SK-N-SH (cell line): ENCODE data around the gene RFLNA. TPM values are rescaled to one million over a fixed set of nuclear protein-coding genes. Genes with fewer than 3 reads are reported as not detected.

Experiments used
- CTCF ChIA-PET: fragments of 300-600, 350-600 bp; formaldehyde crosslinking; extraction: SDS; loops from one replicate; lab custom pipeline; 2021; lab: Yijun Ruan, JAX
- POLR2A ChIA-PET: fragments of 350-600 bp; sonication (Branson Sonifier 250); formaldehyde crosslinking; extraction: SDS; loops from one replicate; lab custom pipeline; 2020; ENCODE audit warnings: antibody characterized with exemption, inconsistent platforms; lab: Yijun Ruan, JAX
- DNase-seq: peaks from one replicate; pipeline ENCODE4 v3.0.0; 2012
- H2AFZ ChIP-seq: fragments of 200-600 bp; sonication (generic); 2 replicates; pipeline ENCODE4 v1.8.1; 2016; ENCODE audit warnings: antibody characterized with exemption, mild to moderate bottlenecking, low read depth
- H3F3A ChIP-seq: fragments of 200-600 bp; sonication (generic); replicated peaks from 2 replicates; pipeline ENCODE3; 2016; ENCODE audit warnings: antibody characterized with exemption, mild to moderate bottlenecking; ENCODE audit not compliant: insufficient read depth
- H3K27ac ChIP-seq, 2 experiments: fragments of 200-500 bp in 1 of 2; fragments of 200-600 bp in 1 of 2; sonication (Bioruptor generic) in 1 of 2; sonication (generic), shearing (Covaris generic) in 1 of 2; 2 replicates each; pipeline versions ENCODE4 v1.5.1 to v1.6.1; 2014 to 2016; ENCODE audit warnings: low read depth in 2 of 2, inconsistent platforms in 1 of 2, low read length in 1 of 2, mild to moderate bottlenecking in 1 of 2, mixed read lengths in 1 of 2
- H3K27me3 ChIP-seq: fragments of 200-600 bp; sonication (generic), shearing (Covaris generic); 2 replicates; pipeline ENCODE4 v1.6.1; 2016; ENCODE audit warnings: mixed run types; ENCODE audit not compliant: insufficient read depth
- H3K36me3 ChIP-seq, 2 experiments: fragments of 200-500 bp in 1 of 2; fragments of 200-600 bp in 1 of 2; sonication (Bioruptor generic) in 1 of 2; sonication (generic) in 1 of 2; replicated peaks in 1 of 2; 2 replicates each; pipeline versions ENCODE3 to v1.5.1; 2014 to 2016; ENCODE audit warnings: low read length in 1 of 2, mild to moderate bottlenecking in 1 of 2; ENCODE audit not compliant: insufficient read depth in 2 of 2, control insufficient read depth in 1 of 2
- H3K4me1 ChIP-seq, 2 experiments: fragments of 200-500 bp in 1 of 2; fragments of 200-600 bp in 1 of 2; sonication (Bioruptor generic) in 1 of 2; sonication (generic), shearing (Covaris generic) in 1 of 2; 2 replicates each; pipeline versions ENCODE4 v1.5.1 to v1.6.1; 2014 to 2016; ENCODE audit warnings: low read depth in 1 of 2, low read length in 1 of 2, mixed run types in 1 of 2; ENCODE audit not compliant: insufficient read depth in 2 of 2, control insufficient read depth in 1 of 2
- H3K4me2 ChIP-seq: fragments of 200-600 bp; sonication (generic), shearing (Covaris generic); 2 replicates; pipeline ENCODE4 v1.6.1; 2017; ENCODE audit warnings: mixed run types
- H3K4me3 ChIP-seq, 2 experiments: fragments of 200-500 bp in 1 of 2; fragments of 200-600 bp in 1 of 2; sonication (Bioruptor generic) in 1 of 2; sonication (generic), shearing (Covaris generic) in 1 of 2; 2 replicates each; pipeline versions ENCODE4 v1.5.1 to v1.8.1; 2014 to 2016; ENCODE audit warnings: low read depth in 2 of 2, inconsistent platforms in 1 of 2, low read length in 1 of 2, mild to moderate bottlenecking in 1 of 2, mixed read lengths in 1 of 2, moderate library complexity in 1 of 2
- H3K79me2 ChIP-seq: fragments of 200-600 bp; sonication (generic); 2 replicates; pipeline ENCODE4 v1.8.1; 2017; ENCODE audit warnings: mild to moderate bottlenecking; ENCODE audit not compliant: insufficient read depth
- H3K9ac ChIP-seq: fragments of 200-600 bp; sonication (generic); 2 replicates; pipeline ENCODE4 v1.6.1; 2017; ENCODE audit warnings: mixed run types
- H3K9me2 ChIP-seq: fragments of 200-600 bp; sonication (generic); 2 replicates; pipeline ENCODE4 v1.6.1; 2017; ENCODE audit warnings: mixed run types
- H3K9me3 ChIP-seq: fragments of 200-600 bp; sonication (generic); 2 replicates; pipeline ENCODE4 v1.6.1; 2017; ENCODE audit warnings: mixed run types, mild to moderate bottlenecking, moderate library complexity
- H4K20me1 ChIP-seq: fragments of 200-600 bp; sonication (generic); 2 replicates; pipeline ENCODE4 v1.6.1; 2017; ENCODE audit warnings: mild to moderate bottlenecking, mixed run types; ENCODE audit not compliant: insufficient read depth
- ELF1 ChIP-seq: IDR thresholded peaks from 2 replicates; pipeline ENCODE4 v1.4.0; 2012
- EP300 ChIP-seq, 2 experiments: IDR thresholded peaks; 2 replicates each; pipeline versions ENCODE4 v1.4.0 to v1.6.1; 2012; ENCODE audit warnings: borderline replicate concordance in 1 of 2, low read depth in 1 of 2, low read length in 1 of 2
- FOSL2 ChIP-seq: IDR thresholded peaks from 2 replicates; pipeline ENCODE4 v1.4.0; 2012; ENCODE audit warnings: low read depth, mild to moderate bottlenecking, moderate library complexity, borderline replicate concordance
- FOXJ3 ChIP-seq: sonication (generic); formaldehyde crosslinking; IDR thresholded peaks from 2 replicates; pipeline ENCODE4 v1.5.1; 2020; ENCODE audit warnings: mild to moderate bottlenecking, missing genetic modification reagents
- FOXM1 ChIP-seq: IDR thresholded peaks from 2 replicates; pipeline ENCODE4 v1.4.0; 2012; ENCODE audit warnings: low read depth, mild to moderate bottlenecking
- GABPA ChIP-seq: IDR thresholded peaks from 2 replicates; pipeline ENCODE4 v1.4.0; 2012; ENCODE audit warnings: low read depth, mild to moderate bottlenecking
- GATA2 ChIP-seq: sonication (generic); formaldehyde crosslinking; IDR thresholded peaks from 2 replicates; pipeline ENCODE4 v1.5.0; 2020; ENCODE audit warnings: mild to moderate bottlenecking, missing genetic modification reagents
- JUND ChIP-seq: IDR thresholded peaks from 2 replicates; pipeline ENCODE4 v1.4.0; 2012
- MEF2A ChIP-seq: IDR thresholded peaks from 2 replicates; pipeline ENCODE4 v1.4.0; 2012; ENCODE audit warnings: low read depth, borderline replicate concordance
- NFIC ChIP-seq: IDR thresholded peaks from 2 replicates; pipeline ENCODE4 v1.4.0; 2012; ENCODE audit warnings: borderline replicate concordance
- POLR2AphosphoS5 ChIP-seq: IDR thresholded peaks from 2 replicates; pipeline ENCODE4 v1.6.1; 2012; ENCODE audit warnings: low read depth, low read length
- RAD21 ChIP-seq: IDR thresholded peaks from 2 replicates; pipeline ENCODE4 v1.6.1; 2012; ENCODE audit warnings: mild to moderate bottlenecking, low read length
- RCOR1 ChIP-seq: fragments of 150-350 bp; IDR thresholded peaks from 2 replicates; pipeline ENCODE4 v1.6.1; 2017; ENCODE audit warnings: antibody characterized with exemption, low read length
- RFX5 ChIP-seq: IDR thresholded peaks from 2 replicates; pipeline ENCODE4 v1.6.1; 2012; ENCODE audit warnings: mild to moderate bottlenecking, improper control_type of control experiment, low read length
- RXRA ChIP-seq: IDR thresholded peaks from 2 replicates; pipeline ENCODE4 v1.4.0; 2012; ENCODE audit warnings: low read depth, mild to moderate bottlenecking, borderline replicate concordance
- SIN3A ChIP-seq: IDR thresholded peaks from 2 replicates; pipeline ENCODE4 v1.6.1; 2012; ENCODE audit warnings: low read depth, mild to moderate bottlenecking, low read length, moderate library complexity, borderline replicate concordance
- SMC3 ChIP-seq: IDR thresholded peaks from 2 replicates; pipeline ENCODE4 v1.6.1; 2012; ENCODE audit warnings: low read depth, low read length, improper control_type of control experiment
- TCF12 ChIP-seq: IDR thresholded peaks from 2 replicates; pipeline ENCODE4 v1.4.0; 2012
- TEAD4 ChIP-seq: IDR thresholded peaks from 2 replicates; pipeline ENCODE4 v1.4.0; 2012; ENCODE audit warnings: mild to moderate bottlenecking, borderline replicate concordance; ENCODE audit not compliant: insufficient read depth
- YY1 ChIP-seq: IDR thresholded peaks from 2 replicates; pipeline ENCODE4 v1.4.0; 2012; ENCODE audit warnings: low read depth, mild to moderate bottlenecking
- WGBS: methylation state at CpG from one replicate; pipeline ENCODE4 v1.1.6; 2017; ENCODE audit warnings: low lambda C conversion rate; 5-methylcytosine and 5-hydroxymethylcytosine counted together
- polyA plus RNA-seq, 3 experiments: library from polyadenylated mRNA; depleted of rRNA; stranded (reverse); fragments of >200 nt; gene quantifications; 2 replicates each; pipeline ENCODE4 v1.2.3, GENCODE V29; 2012
- TF ChIP-seq, protein P1 (sequence below): fragments of 150-350 bp; IDR thresholded peaks from 2 replicates; pipeline ENCODE4 v1.6.1; 2017; ENCODE audit warnings: antibody characterized with exemption, low read length, low read depth, borderline replicate concordance
- TF ChIP-seq, protein P2 (sequence below): IDR thresholded peaks from 2 replicates; pipeline ENCODE4 v1.4.0; 2012; ENCODE audit warnings: low read depth
- TF ChIP-seq, protein P3 (sequence below): IDR thresholded peaks from 2 replicates; pipeline ENCODE4 v1.4.0; 2012; ENCODE audit warnings: low read depth, borderline replicate concordance
- TF ChIP-seq, protein P4 (sequence below): fragments of 150-350 bp; IDR thresholded peaks from 2 replicates; pipeline ENCODE4 v1.6.1; 2016; ENCODE audit warnings: mild to moderate bottlenecking, low read depth, low read length

Gene RFLNA
- polyA plus RNA-seq, 1 of the 3 experiments (the other 2 are of a cell fraction): 0.10 TPM

DNA sequence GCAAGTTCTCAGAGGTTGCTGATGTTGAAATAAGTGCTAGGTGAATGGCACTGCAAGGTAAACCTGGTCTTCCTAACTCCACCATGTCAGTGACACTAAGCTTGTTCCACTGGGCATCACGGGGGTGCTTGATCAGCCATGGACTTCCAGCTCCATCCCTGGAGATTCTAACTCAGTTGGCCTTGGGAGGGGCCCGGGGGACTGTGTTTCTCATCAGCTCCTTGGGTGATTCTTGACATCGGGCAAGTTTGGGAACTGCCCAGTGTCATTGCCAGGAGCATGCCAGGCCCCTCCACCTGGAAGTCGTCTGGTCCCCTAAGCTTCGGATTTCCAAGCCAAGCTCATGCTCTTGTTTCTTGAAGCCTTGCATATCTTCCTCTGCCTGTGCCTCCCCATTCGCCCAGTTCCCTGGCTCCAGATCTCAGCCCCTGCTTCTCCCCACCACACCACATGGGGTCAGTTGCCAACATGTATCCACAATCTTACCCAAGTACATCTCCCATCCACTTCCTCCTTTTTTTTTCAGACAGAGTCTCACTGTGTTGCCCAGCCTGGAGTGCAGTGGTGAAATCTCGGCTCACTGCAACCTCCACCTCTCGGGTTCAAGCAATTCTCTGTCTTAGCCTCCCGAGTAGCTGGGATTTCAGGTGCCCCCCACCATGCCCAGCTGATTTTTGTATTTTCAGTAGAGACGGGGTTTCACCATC lies 30.7 kb upstream of the RFLNA start:
- Histone ChIP-seq H3K9me2 (no peaks in the 10 kb centered on the region), H3K36me3 (no peaks in the 10 kb centered on the region), H3F3A (no peaks in the 10 kb centered on the region), H3K4me1 (peaks cover 0 to 2% of the 10 kb centered on the region in 2 experiments; a peak in 1 of 4 replicates), H3K4me2 (no peak overlapping the region), H3K9ac (no peak overlapping the region), H3K79me2 (no peaks in the 10 kb centered on the region), H3K27me3 (peaks cover 7% of the 10 kb centered on the region; the same call in 1 of the 2 replicates), H3K4me3 (no peak overlapping the region), H3K27ac (no peak overlapping the region), H4K20me1 (no peaks in the 10 kb centered on the region), H3K9me3 (no peaks in the 10 kb centered on the region), H2AFZ (no peak overlapping the region)
- DNase-seq: no peak
- CTCF ChIA-PET: interaction anchor here (1.0 kb wide), 1 partner anchor 14 kb away, joined by 3 read pairs; no protein-coding TSS in a partner anchor
- TF ChIP-seq TCF12 (no peak), RAD21 (no peak), SIN3A (no peak), FOXM1 (no peak), YY1 (no peak), RXRA (no peak), SMC3 (no peak), NFIC (no peak), MEF2A (no peak), POLR2AphosphoS5 (no peak), TEAD4 (no peak), GATA2 (CRISPR knock-in tag) (no peak), GABPA (no peak)
- TF ChIP-seq, protein P1, sequence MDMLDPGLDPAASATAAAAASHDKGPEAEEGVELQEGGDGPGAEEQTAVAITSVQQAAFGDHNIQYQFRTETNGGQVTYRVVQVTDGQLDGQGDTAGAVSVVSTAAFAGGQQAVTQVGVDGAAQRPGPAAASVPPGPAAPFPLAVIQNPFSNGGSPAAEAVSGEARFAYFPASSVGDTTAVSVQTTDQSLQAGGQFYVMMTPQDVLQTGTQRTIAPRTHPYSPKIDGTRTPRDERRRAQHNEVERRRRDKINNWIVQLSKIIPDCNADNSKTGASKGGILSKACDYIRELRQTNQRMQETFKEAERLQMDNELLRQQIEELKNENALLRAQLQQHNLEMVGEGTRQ: no peak
- TF ChIP-seq, protein P2, sequence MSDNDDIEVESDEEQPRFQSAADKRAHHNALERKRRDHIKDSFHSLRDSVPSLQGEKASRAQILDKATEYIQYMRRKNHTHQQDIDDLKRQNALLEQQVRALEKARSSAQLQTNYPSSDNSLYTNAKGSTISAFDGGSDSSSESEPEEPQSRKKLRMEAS: no peak
- TF ChIP-seq, protein P3, sequence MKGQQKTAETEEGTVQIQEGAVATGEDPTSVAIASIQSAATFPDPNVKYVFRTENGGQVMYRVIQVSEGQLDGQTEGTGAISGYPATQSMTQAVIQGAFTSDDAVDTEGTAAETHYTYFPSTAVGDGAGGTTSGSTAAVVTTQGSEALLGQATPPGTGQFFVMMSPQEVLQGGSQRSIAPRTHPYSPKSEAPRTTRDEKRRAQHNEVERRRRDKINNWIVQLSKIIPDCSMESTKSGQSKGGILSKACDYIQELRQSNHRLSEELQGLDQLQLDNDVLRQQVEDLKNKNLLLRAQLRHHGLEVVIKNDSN: no peak
- POLR2A ChIA-PET: no interaction called here
- WGBS: 56% methylated on average over 7 of the region's 10 CpGs

DNA sequence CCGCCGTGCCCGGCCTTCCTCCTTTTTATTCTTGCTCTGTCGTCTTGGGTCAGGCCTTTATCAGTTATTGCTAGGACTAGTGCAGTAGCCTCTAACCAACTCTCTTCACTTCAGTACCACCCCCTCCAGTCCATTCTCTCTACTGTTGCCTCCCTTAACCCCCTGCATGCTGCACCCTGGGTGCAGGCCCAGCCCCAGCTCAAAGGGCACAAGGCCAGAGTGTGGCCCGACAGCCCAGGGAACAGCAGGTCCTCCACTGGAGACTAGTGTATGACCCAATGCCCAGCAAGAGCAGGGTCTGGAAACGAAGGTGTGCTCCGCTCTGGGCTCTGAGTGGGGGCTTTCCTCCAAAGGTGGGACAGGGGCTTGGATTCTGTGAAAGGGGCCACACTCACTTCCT lies 30.0 kb upstream of the RFLNA start:
- Histone ChIP-seq H3K4me1 (no peaks in the 10 kb centered on the region), H3K27me3 (peaks cover 2% of the 10 kb centered on the region; the same call in 1 of the 2 replicates), H3K9ac (no peak overlapping the region), H2AFZ (no peak overlapping the region), H4K20me1 (no peaks in the 10 kb centered on the region), H3K36me3 (no peaks in the 10 kb centered on the region), H3K27ac (no peak overlapping the region), H3F3A (no peaks in the 10 kb centered on the region), H3K9me3 (no peaks in the 10 kb centered on the region), H3K9me2 (no peaks in the 10 kb centered on the region), H3K4me3 (no peak overlapping the region), H3K79me2 (no peaks in the 10 kb centered on the region), H3K4me2 (no peak overlapping the region)
- no peak for DNase-seq
- CTCF ChIA-PET: no interaction called here
- POLR2A ChIA-PET: no interaction called here
- WGBS: 71% methylated on average over 6 of the region's 7 CpGs
- TF ChIP-seq RAD21: no peak
- TF ChIP-seq TCF12: no peak
- TF ChIP-seq, protein P3: no peak
- no peak for TF ChIP-seq TEAD4
- TF ChIP-seq JUND: no peak
- no peak for TF ChIP-seq GABPA
- TF ChIP-seq, protein P4, sequence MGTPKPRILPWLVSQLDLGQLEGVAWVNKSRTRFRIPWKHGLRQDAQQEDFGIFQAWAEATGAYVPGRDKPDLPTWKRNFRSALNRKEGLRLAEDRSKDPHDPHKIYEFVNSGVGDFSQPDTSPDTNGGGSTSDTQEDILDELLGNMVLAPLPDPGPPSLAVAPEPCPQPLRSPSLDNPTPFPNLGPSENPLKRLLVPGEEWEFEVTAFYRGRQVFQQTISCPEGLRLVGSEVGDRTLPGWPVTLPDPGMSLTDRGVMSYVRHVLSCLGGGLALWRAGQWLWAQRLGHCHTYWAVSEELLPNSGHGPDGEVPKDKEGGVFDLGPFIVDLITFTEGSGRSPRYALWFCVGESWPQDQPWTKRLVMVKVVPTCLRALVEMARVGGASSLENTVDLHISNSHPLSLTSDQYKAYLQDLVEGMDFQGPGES: no peak
- TF ChIP-seq ELF1: no peak
- no peak for TF ChIP-seq RFX5
- TF ChIP-seq EP300 (IDR thresholded peaks at IDR 0.05; ENCODE audit: borderline replicate concordance in 1 of 2, low read depth in 1 of 2, low read length in 1 of 2): no peak
- no peak for TF ChIP-seq RCOR1
- no peak for TF ChIP-seq FOSL2
- TF ChIP-seq FOXM1: no peak
- TF ChIP-seq POLR2AphosphoS5: no peak
- no peak for TF ChIP-seq NFIC
- no peak for TF ChIP-seq FOXJ3 (CRISPR knock-in tag)
